Endodermal cell (in vitro differentiated cells): Measurements from ENCODE around the gene KATNB1. TPM values are rescaled to one million over a fixed set of nuclear protein-coding genes. Genes with fewer than 3 reads are reported as not detected.

Experiments
- DNase-seq: peaks from one replicate; pipeline ENCODE4 v3.0.0-alpha.2; 2017
- H3K27ac ChIP-seq: 2 replicates; pipeline ENCODE4 v1.5.1; 2013; ENCODE audit warnings: mild to moderate bottlenecking, low read depth, low read length, moderate library complexity
- H3K27me3 ChIP-seq: 2 replicates; pipeline ENCODE4 v1.6.1; 2013; ENCODE audit warnings: mild to moderate bottlenecking, low read length, moderate library complexity; ENCODE audit not compliant: insufficient read depth, control insufficient read depth, poor library complexity, severe bottlenecking
- H3K36me3 ChIP-seq: 2 replicates; pipeline ENCODE4 v1.7.0; 2013; ENCODE audit warnings: mild to moderate bottlenecking, low read length, moderate library complexity; ENCODE audit not compliant: control insufficient read depth, insufficient read depth
- H3K4me1 ChIP-seq: one replicate; pipeline ENCODE4 v1.7.0; 2013; ENCODE audit warnings: low read length; ENCODE audit not compliant: control insufficient read depth, insufficient read depth
- H3K4me3 ChIP-seq: 2 replicates; pipeline ENCODE4 v1.5.1; 2013; ENCODE audit warnings: mild to moderate bottlenecking, low read length, moderate library complexity
- H3K9ac ChIP-seq: 2 replicates; pipeline ENCODE4 v1.6.1; 2013; ENCODE audit warnings: mild to moderate bottlenecking, low read length, moderate library complexity; ENCODE audit not compliant: poor library complexity, severe bottlenecking; ENCODE audit errors: extremely low read depth
- H3K9me3 ChIP-seq: 2 replicates; pipeline ENCODE4 v1.6.1; 2013; ENCODE audit warnings: mild to moderate bottlenecking, low read length, moderate library complexity; ENCODE audit not compliant: control insufficient read depth
- H3K27ac Mint-ChIP-seq: 2 replicates; pipeline ENCODE4 v1.8.0; 2020; ENCODE audit warnings: mixed read lengths
- H3K27me3 Mint-ChIP-seq: 2 replicates; pipeline ENCODE4 v1.8.0; 2021; ENCODE audit warnings: mild to moderate bottlenecking, mixed read lengths; ENCODE audit not compliant: insufficient read depth
- H3K36me3 Mint-ChIP-seq: 2 replicates; pipeline ENCODE4 v1.8.0; 2020; ENCODE audit warnings: low read depth, mixed read lengths
- H3K4me1 Mint-ChIP-seq: 2 replicates; pipeline ENCODE4 v1.8.0; 2020; ENCODE audit warnings: mixed read lengths
- H3K4me3 Mint-ChIP-seq: 2 replicates; pipeline ENCODE4 v1.8.0; 2020; ENCODE audit warnings: mild to moderate bottlenecking, moderate library complexity, mixed read lengths
- H3K9me3 Mint-ChIP-seq: 2 replicates; pipeline ENCODE4 v1.8.0; 2020; ENCODE audit warnings: mild to moderate bottlenecking, mixed read lengths
- WGBS, 2 experiments: methylation state at CpG; one replicate each; pipeline versions ENCODE4 v1.1.5 to v1.1.7; 2013; ENCODE audit warnings: missing lambda C conversion rate in 2 of 2, mixed read lengths in 1 of 2; ENCODE audit not compliant: insufficient coverage in 1 of 2, insufficient read length in 1 of 2; 5-methylcytosine and 5-hydroxymethylcytosine counted together
- total RNA-seq, 2 donors: library from RNA; stranded (reverse); fragmentation: NEBNext Ultra II Directional in 1 of 2; extraction: Animal tissue kit (Norgen Biotek cat#: 25700) in 1 of 2; gene quantifications; 2 replicates in 1 of 2; 3 replicates in 1 of 2; pipeline ENCODE4 v1.2.1, GENCODE V29; 2021
- TF ChIP-seq, protein P1 (sequence below): fragments of 200-600 bp; sonication (generic); conservative IDR thresholded peaks from 2 replicates; pipeline ENCODE4 v1.5.0; 2021; ENCODE audit warnings: antibody characterized with exemption, mild to moderate bottlenecking

Gene KATNB1
- total RNA-seq, 2 donors from 2014 or later = 26.1 to 32.4 TPM

- peak; percentile 90 for DNase-seq
- TF ChIP-seq, protein P1, sequence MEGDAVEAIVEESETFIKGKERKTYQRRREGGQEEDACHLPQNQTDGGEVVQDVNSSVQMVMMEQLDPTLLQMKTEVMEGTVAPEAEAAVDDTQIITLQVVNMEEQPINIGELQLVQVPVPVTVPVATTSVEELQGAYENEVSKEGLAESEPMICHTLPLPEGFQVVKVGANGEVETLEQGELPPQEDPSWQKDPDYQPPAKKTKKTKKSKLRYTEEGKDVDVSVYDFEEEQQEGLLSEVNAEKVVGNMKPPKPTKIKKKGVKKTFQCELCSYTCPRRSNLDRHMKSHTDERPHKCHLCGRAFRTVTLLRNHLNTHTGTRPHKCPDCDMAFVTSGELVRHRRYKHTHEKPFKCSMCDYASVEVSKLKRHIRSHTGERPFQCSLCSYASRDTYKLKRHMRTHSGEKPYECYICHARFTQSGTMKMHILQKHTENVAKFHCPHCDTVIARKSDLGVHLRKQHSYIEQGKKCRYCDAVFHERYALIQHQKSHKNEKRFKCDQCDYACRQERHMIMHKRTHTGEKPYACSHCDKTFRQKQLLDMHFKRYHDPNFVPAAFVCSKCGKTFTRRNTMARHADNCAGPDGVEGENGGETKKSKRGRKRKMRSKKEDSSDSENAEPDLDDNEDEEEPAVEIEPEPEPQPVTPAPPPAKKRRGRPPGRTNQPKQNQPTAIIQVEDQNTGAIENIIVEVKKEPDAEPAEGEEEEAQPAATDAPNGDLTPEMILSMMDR = no peak
- peaks cover 11% of the 10 kb centered on the region for H3K36me3 Mint-ChIP-seq
- peak overlapping the region; percentile 44 for H3K4me3 Mint-ChIP-seq
- Histone ChIP-seq H3K36me3 (peaks cover 35% of the 10 kb centered on the region), H3K9me3 (no peaks in the 10 kb centered on the region), H3K4me1 (peaks cover 28% of the 10 kb centered on the region), H3K4me3 (no peak overlapping the region), H3K27me3 (no peaks in the 10 kb centered on the region), H3K27ac (no peak overlapping the region), H3K9ac (no peak overlapping the region)
- H3K27ac Mint-ChIP-seq = peak overlapping the region; percentile 77
- H3K4me1 Mint-ChIP-seq = peaks cover 44% of the 10 kb centered on the region
- no peaks in the 10 kb centered on the region for H3K9me3 Mint-ChIP-seq
- no peaks in the 10 kb centered on the region for H3K27me3 Mint-ChIP-seq
- WGBS, 2 experiments = 69 to 71% methylated on average over 7 to 42 of the region's 42 CpGs
Observed at GRCh38 chr16:57797526-57798266, 62.1 kb downstream of the KATNB1 start.

- Mint-ChIP-seq H3K27me3 (no peaks in the 10 kb centered on the region), H3K27ac (peak overlapping the region; percentile 70), H3K4me3 (peak overlapping the region; percentile 44), H3K9me3 (no peaks in the 10 kb centered on the region), H3K36me3 (peaks cover 10% of the 10 kb centered on the region), H3K4me1 (peaks cover 51% of the 10 kb centered on the region)
- Histone ChIP-seq H3K27ac (no peak overlapping the region), H3K9me3 (no peaks in the 10 kb centered on the region), H3K4me3 (peak overlapping the region; percentile 49), H3K27me3 (no peaks in the 10 kb centered on the region), H3K4me1 (peaks cover 34% of the 10 kb centered on the region), H3K36me3 (peaks cover 32% of the 10 kb centered on the region), H3K9ac (no peak overlapping the region)
- WGBS, 2 experiments = 83 to 85% methylated on average over 13 to 16 of the region's 16 CpGs
- TF ChIP-seq, protein P1 = no peak
- DNase-seq = no peak
Observed at GRCh38 chr16:57798267-57798810, 62.8 kb downstream of the KATNB1 start.

- peaks cover 37% of the 10 kb centered on the region for H3K4me1 ChIP-seq
- TF ChIP-seq, protein P1 = no peak
- H3K9me3 Mint-ChIP-seq = no peaks in the 10 kb centered on the region
Observed at GRCh38 chr16:57798953-57799599, 63.5 kb downstream of the KATNB1 start.

More at GRCh38 chr16:57798953-57799599, 63.5 kb downstream of the KATNB1 start:
- no peak overlapping the region for H3K27ac ChIP-seq
- peaks cover 28% of the 10 kb centered on the region for H3K36me3 ChIP-seq
- no peaks in the 10 kb centered on the region for H3K27me3 Mint-ChIP-seq
- peaks cover 10% of the 10 kb centered on the region for H3K36me3 Mint-ChIP-seq
- H3K27me3 ChIP-seq = no peaks in the 10 kb centered on the region
- H3K4me3 Mint-ChIP-seq = peak overlapping the region; percentile 64
- H3K4me3 ChIP-seq = peak overlapping the region; percentile 54
- no peak for DNase-seq
- WGBS, 2 experiments = 74 to 78% methylated on average over 4 to 6 of the region's 6 CpGs
- no peak overlapping the region for H3K9ac ChIP-seq
- peak overlapping the region; percentile 26 for H3K27ac Mint-ChIP-seq
- no peaks in the 10 kb centered on the region for H3K9me3 ChIP-seq
- H3K4me1 Mint-ChIP-seq = peaks cover 57% of the 10 kb centered on the region
